Natural killer cell treated with Interleukin-12 subunit alpha and Interleukin-12 subunit beta and Interleukin-15 and Interleukin-18, amount 100 ng/mL, for 72 hours (primary cell): ENCODE results near the gene C4orf50. TPM values are rescaled to one million over a fixed set of nuclear protein-coding genes. Genes with fewer than 3 reads are reported as not detected.

Experiments used
- total RNA-seq, 2 donors: library from RNA; stranded (reverse); gene quantifications; one replicate each; pipeline ENCODE4 v1.2.3, GENCODE V29; 2022

Gene C4orf50
- total RNA-seq, 2 donors from 2014 or later: 0.81 to 6.9 TPM

Other genes with a start within 250 kb of the C4orf50 start
- not detected for gene CRMP1, start 125.3 kb downstream of the C4orf50 start, total RNA-seq
- 10 to 100 TPM; 16.3 to 66.7 TPM for gene JAKMIP1, start 182.1 kb upstream of the C4orf50 start, total RNA-seq